Stimulated activated CD4-positive, alpha-beta T cell treated with anti-CD3 and anti-CD28 coated beads, Interleukin-1b, Interleukin-23, amount 100 ng/mL, for 48 hours (primary cell): ENCODE data around the gene FAM193A.
"Not testable (repeated sequence)": the region's sequence is repeated elsewhere in the genome, so short reads cannot be mapped to it uniquely, and the experiment has no call there.

Experiments used
- DNase-seq: peaks from one replicate; pipeline ENCODE4 v3.0.0-alpha.2; 2020

FAM193A gene

DNA sequence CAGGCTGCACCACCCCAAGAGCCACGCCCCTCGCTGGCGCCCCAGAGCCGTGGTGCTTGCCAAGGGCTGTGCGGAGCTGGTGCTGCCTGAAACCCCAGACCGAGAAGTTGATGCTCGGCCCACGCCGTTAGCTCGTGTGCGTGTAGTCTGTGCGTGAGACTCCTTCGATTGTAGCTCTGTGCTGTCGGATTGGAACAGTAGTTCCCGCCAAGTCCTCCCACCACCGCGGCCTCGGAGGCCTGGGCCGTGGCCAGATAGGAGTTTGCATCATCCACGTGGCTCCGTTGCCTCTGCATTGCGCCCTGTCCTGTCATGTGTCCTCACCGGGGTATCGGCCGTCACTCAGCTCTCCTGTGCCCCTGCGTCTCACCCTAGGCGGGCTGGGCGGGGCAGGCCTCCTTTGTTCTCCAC, 195.5 kb downstream of the FAM193A start:
- DNase-seq = no peak

DNA sequence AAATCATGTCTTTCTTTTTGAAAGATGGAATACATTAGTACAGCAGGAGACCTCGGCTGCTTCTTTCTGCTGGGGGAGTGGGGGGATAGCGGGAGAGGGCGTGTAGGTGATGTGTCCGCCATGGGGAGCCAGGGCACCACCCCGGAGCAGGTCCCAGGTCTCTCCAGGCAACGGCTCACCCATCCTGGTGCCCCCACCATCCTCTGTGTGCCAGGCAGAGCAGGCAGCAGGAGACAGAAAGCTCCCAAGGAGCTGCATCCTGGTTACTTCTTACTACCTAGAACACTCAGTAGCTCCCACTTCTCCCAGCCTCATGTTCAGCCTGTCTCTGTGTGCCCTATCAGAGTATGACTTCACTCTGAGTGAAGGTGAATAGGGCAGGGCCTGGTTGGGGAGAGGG, 196.1 kb downstream of the FAM193A start:
- no peak for DNase-seq

DNA sequence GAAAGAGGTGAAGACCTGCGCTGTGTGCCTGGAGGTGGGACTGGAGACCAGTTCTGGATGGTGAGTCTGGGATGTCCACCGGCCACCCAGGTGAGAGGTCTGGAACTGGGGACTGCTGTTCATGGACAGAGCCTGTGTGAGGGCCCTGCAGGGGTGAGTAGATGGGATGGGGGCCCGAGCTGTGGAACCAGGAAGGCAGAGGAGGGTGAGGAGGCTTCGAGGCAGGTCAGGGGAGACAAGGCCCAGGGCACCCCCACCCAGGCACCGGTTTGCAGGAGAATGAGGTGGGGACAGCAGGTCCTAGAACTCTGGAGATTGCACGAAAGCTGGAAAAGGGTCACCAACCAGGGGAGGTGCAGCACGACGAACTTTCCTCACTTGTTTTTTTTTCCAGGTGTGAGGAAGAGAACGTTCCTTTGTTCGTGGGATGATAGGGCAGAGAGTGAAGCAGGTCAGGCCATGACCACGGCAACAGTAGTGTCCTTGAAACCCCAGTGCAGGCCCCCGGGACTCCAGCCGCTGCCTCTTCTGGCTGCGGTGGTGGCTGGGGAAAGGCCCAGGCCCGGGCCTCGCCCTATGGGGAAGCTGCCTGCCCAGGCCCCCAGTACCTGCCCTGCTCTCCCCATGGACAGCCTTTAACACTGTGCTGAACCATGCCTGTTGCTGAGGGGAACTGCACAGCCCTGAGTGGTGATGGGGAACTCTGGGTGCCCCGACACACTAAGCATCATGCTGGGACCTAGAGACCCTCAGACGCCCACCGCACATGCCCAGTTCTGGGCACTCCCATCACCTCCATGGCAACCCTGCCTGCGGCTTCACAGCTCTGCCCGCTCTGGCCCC, 196.8 kb downstream of the FAM193A start:
- DNase-seq = no peak

DNA sequence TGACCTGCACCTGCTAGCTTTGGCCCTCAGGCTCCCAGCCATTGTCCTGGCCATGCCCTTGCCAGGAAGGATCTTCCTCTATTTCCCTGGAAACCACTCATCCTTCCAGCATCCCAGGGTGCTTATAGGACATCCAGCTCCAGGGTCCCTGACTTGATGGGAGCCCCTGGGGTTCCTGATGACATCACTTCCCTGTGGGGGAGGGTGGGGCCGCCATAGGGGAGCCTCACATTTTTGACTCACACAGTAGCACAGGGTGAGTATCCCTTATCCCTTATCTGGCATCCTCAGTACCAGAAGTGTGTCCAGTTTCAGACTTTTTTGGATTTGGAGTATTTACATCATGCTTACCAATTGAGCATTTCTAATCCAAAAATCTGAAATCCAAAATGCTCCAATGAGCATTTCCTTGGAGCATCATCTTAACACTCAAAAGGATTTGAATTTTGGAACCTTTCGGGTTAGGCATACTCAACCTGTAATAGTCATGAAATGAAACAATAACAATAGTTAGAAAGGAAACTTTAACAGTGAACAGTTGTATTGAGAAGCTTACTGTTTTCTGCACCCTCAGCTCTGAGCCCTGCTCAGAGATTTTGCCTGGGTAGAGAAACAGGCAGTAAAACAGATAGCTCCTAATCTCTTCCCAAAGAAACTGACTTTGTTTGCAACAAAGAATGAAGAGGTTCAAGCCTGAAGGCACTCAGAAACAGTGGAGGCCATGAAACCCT, 197.6 kb downstream of the FAM193A start:
- DNase-seq = no peak

DNA sequence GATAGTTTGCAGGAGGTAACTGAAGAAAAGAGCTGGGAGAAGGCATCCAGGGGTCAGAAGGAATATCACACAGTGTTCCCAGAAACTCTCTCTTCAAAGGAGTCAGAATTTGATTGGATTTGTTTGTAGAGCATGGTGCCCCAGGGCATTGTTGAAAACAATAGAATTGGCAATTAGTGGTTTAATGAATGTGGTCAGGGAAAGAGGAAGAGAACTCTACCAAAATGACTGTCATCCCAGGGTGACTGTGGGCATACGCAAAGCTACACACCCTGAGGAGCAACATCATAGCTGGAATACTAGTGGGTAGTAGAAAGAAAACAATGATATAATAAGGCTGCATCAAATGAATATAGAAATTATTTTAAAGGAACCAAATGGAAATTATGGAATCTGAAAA, 198.2 kb downstream of the FAM193A start:
- no peak for DNase-seq

DNA sequence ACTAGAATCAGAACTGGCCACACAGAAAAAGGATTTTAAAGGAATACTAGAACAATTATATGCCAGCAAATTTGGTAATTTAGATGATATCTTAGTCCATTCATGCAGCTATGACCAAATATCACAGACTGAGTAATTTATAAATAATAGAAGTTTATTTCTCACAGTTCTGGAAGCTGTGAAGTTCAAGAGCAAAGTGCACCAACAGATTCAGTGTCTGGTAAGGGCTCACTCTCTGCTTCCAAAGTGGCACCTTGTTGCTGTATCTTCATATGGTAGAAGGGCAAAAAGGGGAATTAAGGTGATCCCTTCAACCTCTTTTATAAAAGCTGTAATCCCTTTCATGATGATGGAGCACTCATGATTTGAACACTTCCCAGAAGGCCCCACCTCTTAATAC, 199.4 kb downstream of the FAM193A start:
- no peak for DNase-seq

DNA sequence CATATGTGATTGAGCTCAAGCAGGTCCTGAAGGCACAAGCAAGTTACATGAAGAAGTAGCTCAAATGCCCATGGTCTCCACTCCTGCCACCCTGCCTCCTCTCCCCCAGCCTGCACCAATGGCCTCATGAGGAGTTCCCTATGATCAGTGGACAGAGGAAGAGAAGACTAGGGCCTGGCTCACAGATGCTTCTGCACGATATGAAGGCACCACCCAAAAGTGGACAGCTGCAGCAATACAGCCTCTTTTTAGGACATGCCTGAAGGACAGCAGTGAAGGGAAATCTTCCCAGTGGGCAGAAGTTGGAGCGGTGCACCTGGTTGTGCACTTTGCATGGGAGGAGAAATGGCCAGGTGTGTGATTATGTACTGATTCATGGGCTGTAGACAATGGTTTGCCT, 201.8 kb downstream of the FAM193A start:
- DNase-seq = not testable (repeated sequence)

DNA sequence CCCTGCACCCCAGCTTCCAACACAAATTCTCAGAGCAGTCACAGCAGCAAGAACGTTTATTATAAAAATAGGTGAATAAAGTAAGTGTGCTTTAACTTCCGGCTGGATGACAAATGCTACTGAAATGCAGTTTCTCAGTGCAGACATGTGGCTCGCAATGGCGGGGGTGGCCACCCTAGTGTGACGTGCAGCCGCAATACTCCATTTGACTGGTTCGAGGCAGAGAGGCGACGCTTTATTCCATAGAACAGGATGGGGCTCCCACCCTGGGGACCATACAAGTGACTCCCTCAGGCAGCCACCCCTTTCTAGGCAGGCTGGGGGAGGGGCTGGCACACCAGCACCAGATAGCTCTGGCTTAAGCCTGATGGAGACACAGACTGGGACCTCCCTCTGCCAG, 205.2 kb downstream of the FAM193A start:
- DNase-seq = no peak

DNA sequence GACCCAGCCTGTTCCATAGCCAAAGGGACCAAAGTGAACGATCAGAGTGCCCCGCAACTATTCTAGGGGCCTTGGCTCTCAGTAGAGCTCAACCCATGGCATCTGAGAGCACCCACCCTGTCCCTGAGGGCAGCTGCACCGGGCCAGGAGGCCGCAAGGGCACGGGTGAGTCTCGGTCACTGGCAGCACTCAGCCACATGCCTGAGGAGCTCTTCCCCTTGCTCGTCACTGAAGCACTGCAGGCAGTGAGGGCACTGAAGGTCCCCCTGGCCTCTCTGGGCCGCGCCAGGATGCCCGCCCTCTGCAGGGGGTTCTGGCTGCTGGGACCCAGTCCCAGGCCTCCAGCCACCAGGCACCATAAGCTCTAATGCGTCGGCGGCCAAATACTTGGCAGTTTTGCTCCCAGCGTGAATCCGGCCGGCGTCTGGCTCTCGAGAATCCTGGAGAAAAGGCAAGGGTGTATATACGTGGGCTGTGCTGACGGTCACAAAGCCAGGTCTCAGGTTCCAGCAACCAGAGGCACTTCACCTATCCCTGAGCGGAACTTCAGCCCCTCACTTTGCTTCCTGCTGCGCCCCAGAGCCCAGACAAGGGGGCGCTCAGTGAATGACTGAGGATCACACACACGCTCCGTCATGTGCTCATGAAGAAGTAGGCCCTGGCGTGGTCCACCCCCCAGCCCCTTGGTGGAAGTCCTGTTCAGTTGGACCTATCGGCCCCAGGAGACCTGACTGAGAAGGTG, 205.8 kb downstream of the FAM193A start:
- DNase-seq = no peak

DNA sequence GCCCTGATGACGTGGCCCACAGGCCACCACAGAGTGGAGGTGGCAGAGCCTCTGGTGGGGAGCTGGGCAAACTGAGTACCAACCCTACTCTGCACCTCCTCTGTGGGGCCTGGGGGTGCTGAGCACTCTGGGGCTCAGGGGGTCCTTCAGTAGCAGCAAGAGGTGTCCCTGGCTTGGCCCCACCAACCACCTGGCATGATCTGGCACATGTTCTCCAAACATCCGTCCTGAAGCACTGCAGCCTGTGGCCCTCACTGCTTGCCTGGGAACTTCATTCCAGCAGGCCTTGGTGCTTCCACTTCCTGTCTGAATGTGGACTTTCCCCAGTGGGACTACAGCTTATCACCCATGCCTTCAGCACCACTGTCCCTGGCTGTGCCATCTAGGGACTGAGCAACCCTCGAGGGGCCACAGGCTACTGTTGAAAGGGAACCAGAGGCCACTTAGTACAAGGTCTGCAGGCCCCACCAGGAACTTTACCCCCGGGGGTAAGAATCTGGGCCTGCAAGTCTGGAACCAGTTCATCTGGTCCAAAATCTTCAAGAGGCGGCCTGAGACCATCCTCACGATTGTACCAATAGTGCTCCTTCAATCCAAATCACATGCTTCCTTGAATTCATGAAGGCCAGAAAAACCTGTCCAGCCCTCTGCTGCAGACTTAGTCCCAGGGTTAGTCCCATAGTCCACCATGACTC, 206.5 kb downstream of the FAM193A start:
- DNase-seq = no peak

DNA sequence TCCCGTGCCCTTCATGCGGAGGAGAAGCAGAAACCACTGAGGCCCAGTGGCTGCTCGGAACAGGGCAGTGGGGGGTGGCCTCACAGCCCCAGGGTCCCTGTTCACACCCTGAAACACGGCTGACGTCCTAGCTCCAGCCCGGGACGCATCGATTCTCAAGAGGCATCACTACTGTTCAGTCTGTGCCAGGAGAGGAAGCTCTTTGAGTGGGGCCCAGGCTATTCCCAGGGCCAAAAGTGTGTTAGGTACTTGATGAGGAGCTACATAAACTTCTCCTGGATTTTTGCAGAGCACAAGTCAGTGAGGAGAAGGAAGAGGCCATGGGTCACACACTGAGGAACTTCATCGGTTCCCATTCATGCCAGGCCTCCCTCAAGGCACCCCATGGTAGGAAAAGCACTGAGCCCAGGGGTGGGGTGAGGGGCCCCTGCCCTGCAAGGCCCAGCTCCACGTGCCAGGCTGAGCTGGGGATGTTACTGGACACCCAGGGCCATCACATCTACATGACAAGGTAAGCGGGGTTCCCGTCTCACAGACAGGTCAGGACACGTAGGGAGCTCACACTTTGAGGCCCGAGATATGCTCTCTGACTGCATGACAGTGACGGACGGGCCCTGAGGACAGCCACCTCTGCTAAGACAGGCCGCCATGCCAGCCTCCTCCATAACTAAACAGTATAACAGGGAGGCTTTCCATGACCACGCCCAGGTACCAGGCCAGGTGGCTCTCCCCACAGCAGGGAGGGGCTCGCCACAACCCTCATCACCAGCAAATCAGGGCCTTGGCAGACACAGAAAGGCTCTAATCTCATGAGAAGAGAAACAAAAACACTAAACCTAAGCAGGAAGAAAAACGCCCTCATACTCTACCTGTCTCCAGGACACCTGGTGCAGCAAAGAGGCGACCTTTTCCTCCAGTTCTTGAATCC, 207.3 kb downstream of the FAM193A start:
- DNase-seq = no peak

DNA sequence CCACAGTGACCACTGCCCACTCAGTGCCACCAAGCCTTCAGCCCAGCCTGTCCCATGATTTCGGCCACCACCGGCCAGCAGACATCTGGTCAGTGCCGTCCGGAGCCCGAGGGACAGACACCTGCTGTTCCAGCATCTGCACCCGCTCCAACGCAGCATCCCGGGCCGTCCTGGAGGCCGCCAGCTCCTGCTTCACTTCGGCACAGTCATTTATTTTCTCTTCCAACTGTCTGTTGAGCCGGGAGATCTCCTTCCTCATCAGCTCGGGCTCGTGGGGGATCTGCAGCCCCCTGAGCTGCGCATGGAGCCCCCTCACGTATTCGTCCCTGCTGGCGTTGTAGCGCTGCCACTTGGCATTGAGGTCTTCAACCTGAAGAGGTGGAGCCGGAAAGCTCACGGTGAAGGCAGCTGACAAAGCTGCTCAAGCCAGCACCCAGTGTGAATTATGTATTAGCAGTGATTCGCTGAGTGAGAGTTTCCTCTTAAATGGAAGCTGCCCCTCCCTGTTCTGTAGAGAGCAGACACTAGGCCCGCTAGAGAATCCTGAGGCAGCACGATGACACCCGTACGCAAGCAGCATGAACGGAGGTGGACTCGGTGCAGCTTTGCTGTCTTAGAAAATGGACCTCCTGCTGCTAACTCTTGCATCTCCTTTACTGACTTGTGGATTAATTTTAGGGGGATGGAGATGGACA, 208.3 kb downstream of the FAM193A start:
- no peak for DNase-seq

DNA sequence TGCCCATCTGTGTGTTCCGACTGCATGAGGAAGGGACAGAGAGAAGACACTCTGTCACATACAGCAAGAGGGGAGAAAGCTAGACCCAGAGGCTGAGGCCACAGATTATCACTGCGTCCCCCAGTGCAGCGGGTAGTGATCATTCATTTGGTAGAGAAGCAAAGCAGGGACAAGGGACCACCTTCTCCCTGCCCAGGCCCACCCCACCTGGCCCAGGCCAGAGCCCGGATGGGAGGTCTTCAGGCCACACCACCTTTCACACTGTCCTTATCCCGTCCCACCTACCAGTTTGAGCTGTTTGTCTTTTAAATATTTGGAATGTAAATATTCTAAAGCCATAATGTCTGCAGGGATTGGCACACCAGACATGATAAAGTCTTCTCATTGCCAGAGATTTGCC, 209.1 kb downstream of the FAM193A start:
- no peak for DNase-seq

DNA sequence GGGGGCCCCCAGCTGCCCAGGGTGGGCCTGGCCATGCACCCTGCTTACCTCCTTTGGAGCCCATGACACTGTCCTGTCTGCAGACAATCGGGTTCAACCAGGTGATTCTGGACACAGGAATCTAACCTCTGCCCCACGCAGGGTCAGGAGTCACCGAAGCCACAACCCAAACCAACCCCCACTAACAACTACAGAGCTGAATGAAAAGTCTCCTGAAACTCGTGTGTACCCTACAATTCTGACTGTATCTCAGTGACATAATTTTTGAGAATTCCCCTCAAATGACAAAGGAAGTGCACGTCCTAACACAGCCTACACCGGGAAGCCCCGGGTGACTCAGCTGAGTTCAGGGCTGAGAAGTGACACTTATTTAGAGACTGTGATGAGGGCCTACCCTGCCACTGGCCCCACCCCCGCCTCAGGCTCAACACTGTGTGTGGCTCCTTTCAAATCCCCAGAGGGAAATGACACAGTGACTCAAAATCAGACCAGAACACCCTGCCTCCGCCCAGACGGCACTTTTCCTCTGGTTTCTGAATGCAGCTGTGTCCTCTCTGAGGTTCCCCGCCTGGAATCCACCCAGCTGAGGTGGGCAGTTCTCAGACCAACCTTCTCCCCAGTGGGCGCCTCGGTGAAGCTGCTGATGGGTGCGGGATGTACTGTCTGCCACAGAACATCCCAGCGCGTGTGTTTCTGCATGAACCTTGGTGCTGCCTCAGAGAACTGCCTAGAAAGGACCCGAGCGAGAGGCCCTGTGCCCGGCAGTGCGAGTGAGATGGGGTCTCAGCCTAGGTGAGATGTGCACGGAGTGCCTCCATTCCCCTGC, 209.7 kb downstream of the FAM193A start:
- DNase-seq = peak; percentile 97

DNA sequence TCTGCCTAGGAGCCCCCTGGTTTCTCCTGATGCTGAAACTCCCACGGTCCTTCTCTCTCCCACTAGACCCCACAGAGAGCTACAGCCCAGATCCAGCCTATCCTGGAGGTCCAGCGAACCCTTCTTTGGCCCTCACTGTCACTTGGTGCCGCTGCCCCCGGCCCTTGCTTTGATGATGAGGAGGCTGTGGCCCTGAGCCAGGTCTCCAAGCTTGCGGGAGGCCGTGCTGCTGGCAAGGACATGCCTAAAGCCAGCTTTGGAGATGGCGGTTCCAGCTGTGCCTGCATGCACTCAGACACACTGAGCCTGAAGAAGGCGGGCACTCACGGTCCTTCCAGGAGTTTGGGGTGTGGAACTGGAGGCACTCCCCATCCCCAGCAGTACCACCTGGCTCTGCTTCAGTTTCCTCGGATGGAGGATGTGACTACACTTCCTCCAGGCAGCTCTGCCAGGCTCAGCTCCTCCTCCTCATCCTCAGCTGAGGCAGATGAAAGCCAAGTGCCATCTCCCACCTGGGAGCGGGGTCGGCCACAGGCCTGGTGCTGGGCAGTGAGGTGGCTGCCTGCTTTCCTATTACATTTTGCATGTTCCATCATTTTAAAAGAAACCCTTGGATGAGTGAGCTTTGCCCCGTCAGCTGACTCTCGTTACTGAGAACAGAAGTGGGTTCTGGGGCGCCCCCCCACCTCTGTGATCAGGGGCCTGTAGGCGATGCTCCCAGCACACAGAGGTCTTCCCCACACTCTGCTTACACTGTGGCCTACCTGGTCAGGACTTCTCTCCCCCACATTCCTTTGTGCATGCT, 210.6 kb downstream of the FAM193A start:
- DNase-seq = no peak

DNA sequence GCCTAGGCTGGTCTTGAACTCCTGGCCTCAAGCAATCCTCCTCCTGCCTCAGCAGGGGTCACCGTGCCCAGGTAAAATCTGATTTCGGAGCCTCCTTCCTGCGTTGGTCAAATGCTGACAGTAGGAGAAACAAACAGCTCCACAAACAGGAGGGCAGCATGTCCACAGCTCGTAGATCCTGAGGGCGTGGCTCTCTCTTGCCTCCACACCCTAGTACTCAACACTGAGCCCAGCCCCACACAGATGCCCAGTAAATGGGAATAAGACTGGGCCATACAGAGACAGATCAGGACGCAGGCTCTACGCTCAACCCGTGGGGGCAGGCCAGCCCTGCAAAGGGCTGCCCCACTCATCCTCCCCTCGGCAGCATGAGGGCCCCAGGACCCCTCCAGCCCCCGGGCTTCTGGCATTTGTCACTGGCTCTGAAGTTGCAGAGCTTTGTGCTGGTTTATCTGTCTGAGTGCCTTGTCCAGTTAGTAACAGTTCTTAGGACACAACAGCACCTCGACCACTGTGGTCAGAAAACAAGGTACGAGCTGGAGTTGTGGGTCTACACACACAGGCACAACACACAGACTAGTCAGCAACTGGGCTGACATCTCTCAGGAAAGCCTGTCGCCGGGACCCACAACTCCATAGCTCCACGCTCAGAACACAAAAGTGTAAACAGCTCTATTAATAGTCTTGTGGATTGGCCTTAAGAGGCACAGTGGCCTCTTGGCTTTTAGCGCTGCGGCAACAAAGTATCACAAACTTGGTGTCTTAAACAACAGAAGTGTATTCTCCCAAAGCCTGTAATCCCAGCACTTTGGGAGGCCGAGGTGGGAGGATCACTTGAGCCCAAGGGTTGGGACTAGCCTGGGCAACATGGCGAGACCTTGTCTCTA, 214.5 kb downstream of the FAM193A start:
- DNase-seq = no peak

DNA sequence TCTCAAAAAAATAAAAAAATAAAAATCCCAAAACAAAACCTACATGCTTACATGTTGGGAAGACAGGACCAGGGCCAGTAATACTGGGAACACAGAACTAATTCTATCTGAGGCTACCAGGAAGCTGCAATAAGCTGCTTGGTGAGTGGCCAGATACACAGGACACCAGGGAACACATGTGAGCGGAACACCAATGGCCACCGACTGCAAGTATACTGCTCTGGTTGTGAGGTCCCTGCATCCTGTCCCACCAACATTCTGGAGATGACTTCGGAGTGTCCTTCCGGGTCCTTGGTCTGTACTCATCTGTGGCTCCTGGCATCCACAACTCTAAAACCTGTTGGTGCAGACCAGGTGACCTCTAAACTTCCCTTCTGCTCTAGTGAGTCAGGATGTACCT, 217.0 kb downstream of the FAM193A start:
- DNase-seq = no peak
